Stimulated activated CD8-positive, alpha-beta memory T cell treated with anti-CD3 and anti-CD28 coated beads, Interleukin-2, amount 100 ng/mL, for 1 hour (primary cell): ENCODE data around the gene SPOCK1.
"Not testable (repeated sequence)": the region's sequence is repeated elsewhere in the genome, so short reads cannot be mapped to it uniquely, and the experiment has no call there.

Source experiments
- DNase-seq, 2 donors: peaks; one replicate each; pipeline ENCODE4 v3.0.0-alpha.2; 2020; ENCODE audit warnings: low read depth in 2 of 2

The SPOCK1 gene

DNA sequence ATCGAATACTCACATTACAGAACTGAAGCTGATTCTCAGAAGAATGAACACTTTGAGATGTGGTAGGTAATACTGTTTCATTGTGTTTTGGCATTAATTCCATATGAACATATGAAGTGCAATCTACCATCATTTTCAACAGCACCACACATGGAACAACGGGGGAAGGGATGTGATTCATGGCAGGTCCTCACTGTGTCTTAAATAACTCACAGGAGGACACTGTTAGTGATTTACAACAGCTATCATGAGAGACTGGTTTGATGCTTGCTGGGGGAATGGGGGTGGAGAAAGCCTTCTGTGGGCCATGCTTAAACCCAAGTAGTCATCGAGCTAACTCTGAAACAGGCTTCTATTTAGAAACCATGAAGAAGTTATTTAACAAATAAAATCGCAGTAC, 232.9 kb downstream of the SPOCK1 start:
- no peak for DNase-seq

DNA sequence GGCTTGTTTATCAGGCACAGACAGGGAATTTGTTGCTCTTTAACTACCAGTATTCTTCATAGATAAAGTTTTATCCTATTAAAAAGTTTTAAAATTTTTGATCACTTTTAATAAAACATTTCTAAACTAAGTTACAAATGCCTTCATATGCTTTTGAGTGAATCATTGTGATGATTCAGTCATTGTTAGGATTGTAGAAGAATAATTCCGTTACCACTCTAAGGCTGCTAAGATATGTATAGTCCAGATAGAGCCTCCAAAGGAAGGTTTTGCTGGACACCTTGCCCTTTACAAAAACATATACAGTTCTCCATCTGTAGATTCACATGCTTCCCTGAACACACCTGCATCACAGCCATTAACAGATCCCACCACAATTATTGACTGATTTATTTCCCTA, 233.7 kb downstream of the SPOCK1 start:
- DNase-seq = no peak

DNA sequence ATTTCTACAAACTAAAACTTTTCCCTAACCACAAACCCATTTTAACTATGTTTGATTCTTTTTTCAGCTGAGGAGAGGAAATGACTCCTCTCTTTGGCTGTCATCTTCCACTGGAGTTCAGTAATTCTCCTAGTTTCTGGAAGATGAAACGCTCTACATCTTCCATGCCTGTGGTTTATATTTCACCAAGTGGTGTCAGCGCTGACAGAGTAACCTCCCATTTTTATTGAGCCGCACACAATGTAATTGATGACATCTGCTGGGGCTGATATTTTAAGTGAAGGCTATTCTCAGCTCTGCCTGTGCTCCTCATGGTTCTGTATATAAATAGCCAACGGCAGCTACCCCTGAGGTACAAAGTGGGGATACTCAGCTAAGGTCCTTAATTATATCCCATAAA, 234.6 kb downstream of the SPOCK1 start:
- no peak for DNase-seq

GRCh38 chr5:137264041-137264440, 235.1 kb downstream of the SPOCK1 start:
- DNase-seq = no peak

DNA sequence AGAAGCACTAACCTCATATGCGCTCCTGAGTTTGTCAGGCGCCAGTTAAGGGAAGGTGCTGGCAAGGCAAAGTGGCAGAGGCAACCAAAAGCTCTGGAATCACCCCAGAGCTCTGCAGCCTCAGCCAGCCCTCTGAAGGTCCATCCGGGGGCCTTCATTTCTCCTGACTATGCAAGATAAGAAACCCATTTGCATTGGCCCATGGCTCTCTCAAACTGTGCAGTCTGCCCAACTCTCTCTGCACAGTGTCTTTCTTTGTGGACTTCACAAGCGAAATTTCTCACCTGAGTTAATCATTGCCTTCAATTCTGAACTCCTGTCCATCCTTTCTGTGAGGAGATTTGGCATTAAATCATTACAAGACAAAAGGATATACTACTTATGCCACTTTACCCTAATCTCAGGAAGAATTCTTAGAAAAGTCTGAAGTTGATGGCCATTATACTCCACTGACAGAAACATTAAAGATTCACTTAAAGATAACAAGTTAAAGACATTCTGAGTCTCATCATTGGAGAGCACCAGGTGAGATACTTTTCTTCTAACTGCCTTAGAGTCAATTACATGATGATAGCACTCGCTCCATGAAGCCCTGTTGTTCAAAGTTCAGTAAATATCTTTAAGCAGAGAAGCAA, 235.6 kb downstream of the SPOCK1 start:
- DNase-seq = no peak

- no peak for DNase-seq
Measured at GRCh38 chr5:137262818-137263217, 236.3 kb downstream of the SPOCK1 start.

DNA sequence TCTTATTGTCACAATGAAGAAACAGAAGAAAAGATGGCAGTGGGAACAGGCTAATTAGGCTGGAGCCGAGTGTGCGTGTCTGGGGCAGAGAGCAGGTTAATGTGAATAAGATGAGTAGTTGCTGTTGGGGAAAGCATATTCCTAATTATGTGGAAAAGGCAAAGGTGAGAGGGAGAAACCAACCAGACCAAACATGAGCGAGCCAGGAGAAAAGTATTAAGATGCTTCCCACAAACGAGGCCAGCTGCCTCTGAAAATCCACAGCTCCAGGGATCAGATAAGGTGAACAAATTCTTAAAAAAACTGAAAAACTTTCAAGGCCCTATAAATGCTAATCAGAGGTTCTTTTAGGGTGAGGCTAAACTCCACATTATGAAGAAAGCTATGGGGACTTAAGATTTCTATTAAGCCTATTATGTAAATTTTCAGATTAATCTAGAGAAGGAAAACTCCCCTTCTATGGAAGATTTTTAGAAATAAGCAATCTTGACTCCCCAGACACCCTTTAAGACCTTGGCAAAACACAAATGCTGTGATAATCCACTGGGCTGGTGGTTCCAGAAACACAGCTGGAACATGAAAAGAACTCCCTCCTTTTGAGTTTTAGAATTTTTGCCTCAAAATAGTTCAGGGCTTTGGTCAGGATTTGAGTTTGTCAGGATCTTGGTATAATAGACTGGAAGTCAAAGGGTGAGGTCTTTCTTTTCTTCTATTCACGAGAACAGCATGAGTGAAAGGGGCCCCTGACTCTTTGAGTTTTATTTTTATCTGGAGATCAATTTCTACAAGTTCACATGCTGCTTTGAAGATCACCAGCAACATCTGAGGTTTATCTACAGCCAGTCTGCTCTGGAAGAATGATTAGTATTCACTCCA, 238.1 kb downstream of the SPOCK1 start:
- DNase-seq = no peak

DNA sequence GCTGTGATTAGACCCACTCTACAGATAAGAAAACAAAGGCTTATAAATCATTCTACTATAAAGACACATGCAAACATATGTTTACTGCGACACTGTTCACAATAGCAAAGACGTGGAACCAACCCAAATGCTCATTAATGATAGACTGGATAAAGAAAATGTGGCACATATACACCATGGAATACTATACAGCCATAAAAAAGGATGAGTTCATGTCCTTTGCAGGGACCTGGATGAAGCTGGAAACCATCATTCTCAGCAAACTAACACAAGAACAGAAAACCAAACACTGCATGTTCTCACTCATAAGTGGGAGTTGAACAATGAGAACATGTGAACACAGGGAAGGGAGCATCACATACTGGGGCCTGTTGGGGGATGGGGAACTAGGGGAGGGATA, 240.0 kb downstream of the SPOCK1 start:
- not testable (repeated sequence) for DNase-seq

DNA sequence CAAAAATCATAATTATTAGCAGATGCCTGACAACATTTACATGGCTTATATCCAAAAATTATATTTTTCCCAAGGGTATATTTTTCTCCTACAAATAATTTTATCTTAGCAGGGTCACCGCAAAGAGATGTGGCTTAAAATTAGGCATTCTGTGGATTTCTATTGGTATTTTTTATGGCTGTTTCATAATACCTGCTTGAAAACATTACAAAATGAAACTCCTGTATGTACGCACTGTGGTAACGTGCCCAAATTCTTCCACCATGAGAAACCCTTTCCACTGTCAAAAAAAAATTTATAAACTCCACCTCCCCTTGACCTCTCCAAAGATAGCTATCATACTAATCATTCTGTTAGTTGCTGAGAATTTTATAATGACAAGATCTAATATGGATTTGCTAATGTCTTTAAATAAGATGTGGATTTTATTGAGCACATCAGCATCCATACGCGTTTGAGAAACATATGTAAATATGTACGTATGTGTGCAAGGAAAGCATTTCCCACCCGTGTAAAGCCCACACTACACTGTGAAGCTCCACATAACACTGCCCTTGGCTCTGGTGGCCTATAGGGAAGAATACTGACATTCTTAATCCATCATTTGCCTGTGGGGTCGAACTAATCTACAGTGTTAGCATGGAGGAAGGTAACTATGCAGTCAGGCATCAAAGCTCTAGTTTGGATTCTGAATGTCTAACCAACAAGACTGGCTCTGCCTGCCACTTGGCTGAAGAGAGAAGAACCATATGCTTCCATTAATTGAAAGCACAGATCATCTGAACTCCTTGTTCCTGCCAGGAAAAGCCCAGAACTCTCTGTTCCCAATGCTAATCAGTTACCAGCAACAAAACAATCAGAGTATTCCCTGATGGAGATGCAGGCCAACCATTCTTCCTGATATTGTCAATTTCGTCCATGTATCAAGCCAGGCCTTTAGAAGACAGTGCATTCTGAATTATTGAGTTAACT, 244.7 kb downstream of the SPOCK1 start:
- DNase-seq = no peak

DNA sequence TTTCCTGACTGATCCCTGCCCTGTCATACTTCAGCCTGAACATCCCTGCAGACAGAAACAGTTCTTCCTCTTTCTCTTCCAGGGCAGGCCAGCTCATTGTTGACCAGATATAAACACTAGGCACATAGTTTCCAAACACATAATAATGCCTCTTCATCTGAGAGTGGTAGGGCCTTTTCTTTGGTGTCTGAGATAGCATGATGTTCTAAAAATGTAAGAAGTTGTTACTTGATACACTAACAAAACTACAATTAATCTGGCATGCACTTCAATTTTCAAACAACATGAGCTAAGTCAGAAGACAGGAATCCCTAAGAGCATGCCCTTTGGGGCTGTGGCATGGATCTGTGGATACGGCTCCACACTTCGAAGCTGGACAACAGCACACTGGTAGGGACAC, 246.6 kb downstream of the SPOCK1 start:
- no peak for DNase-seq

- no peak for DNase-seq
Measured at GRCh38 chr5:137250421-137250820, 248.7 kb downstream of the SPOCK1 start.

GRCh38 chr5:137248527-137248926, 250.6 kb downstream of the SPOCK1 start:
- DNase-seq = no peak

DNA sequence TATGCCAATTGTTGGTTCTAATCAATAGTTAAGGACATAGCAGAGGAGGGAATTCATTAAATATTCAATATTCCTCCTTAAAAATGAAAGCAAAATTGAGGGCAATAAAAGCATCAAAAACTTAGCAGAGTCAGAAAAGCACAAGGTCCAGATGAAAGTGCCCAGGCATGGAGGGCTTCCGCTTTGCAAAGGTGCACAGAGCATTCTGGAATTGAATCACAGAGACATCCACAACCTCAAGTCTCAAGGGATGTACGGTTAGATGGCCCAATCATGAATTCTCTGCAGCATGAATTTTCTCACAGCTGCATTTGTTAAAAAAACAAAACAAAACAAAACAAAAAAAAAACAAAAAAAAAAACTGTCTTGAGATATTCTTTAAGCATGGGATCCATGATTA, 253.7 kb downstream of the SPOCK1 start:
- no peak for DNase-seq

GRCh38 chr5:137240285-137240684, 258.8 kb downstream of the SPOCK1 start:
- DNase-seq = no peak

- DNase-seq = no peak
Measured at GRCh38 chr5:137236849-137237507, 262.1 kb downstream of the SPOCK1 start.

GRCh38 chr5:137236252-137236651, 262.9 kb downstream of the SPOCK1 start:
- DNase-seq = no peak

DNA sequence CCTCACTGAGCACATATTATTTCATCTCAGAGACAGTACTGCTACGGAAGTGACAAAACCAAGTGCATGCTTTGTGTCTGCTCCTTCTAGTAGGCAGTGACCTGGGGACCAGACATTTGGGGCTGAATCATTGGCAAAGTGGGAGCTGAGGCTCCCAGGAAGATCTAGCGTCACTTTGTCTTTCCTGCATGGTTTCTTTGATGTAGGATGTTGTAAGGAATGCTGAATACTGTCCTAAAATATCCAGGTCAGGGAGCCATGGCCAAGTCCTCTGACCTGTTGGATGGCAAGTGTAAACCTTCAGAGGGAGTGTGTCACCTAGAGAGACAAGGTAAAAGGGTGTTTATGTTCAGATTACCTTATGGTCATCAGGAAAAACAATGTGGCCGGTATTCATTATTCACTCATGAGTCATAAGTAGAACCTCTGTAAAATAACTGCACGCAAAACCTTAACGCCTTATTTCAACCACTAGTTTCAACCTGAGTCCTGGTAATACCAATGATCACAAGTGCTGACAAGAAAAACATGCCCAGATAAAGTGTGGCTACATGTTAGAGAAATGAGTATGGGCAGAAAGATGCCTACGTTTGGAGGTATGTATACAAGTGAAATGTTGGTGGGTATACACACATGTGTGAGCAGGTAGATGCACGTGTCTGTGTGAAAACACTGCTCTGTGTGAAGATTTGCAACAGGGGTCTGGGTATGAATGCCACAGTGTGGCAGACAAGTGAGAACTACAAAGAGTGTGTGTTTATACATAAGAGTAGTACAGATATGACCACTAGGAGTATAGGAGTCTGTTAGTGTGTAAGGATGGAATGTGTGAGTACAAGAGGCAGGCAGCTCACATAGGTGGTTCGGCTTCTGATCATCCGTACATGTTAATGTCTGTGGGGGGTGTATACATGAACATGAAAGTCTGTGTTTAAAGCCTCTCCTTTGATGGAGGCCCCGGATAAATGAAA, 263.9 kb downstream of the SPOCK1 start:
- no peak for DNase-seq

- no peak for DNase-seq
Measured at GRCh38 chr5:137233726-137234125, 265.4 kb downstream of the SPOCK1 start.

DNA sequence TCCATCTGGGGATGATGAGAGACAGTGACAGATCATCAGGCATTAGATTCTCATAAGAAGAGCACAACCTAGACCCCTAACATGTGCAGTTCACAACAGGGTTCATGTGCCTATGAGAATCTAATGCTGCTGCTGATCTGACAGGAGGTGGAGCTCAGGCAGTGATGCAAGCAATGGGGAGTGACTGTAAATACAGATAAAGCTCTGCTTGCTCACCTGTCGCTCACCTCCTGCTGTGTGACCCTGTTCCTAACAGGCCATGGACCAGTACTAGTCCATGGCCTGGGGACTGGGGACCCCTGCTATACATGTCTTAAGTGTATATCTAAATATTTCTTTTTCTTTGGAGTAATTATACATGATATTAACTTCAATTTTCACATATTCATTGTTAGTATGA, 265.8 kb downstream of the SPOCK1 start:
- not testable (repeated sequence) for DNase-seq

- no peak for DNase-seq
Measured at GRCh38 chr5:137231540-137231939, 267.6 kb downstream of the SPOCK1 start.
